GM21515 (cell line): ENCODE results near the gene TPCN2.

Source experiments
- ATAC-seq: cut with Tn5 transposase; IDR thresholded peaks from one replicate; pipeline ENCODE4 v1.9.1; 2021; ENCODE audit not compliant: unreplicated experiment

TPCN2 gene

GRCh38 chr11:69108559-69108958, 59.8 kb downstream of the TPCN2 start:
- ATAC-seq = no peak

DNA sequence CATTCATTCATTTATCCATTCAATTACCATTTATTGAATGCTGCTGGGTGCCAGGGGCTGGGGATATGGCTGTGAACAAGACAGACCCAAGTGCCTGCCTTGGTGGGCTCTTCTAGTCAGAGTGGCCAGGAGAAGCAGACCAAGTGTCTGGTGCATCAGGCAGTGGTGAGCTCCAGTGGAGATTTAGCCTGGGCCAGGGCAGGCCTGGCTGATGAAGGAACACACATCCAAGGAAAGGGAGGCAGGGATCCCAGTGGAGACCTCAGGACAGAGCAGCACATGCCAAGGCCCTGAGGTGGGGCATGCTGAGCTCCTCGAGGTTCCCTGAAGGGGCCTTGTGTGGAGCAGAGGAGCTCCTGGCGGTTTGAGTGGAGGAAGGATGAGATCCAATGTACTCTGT, 60.4 kb downstream of the TPCN2 start:
- no peak for ATAC-seq

GRCh38 chr11:69110451-69110850, 61.7 kb downstream of the TPCN2 start:
- no peak for ATAC-seq

DNA sequence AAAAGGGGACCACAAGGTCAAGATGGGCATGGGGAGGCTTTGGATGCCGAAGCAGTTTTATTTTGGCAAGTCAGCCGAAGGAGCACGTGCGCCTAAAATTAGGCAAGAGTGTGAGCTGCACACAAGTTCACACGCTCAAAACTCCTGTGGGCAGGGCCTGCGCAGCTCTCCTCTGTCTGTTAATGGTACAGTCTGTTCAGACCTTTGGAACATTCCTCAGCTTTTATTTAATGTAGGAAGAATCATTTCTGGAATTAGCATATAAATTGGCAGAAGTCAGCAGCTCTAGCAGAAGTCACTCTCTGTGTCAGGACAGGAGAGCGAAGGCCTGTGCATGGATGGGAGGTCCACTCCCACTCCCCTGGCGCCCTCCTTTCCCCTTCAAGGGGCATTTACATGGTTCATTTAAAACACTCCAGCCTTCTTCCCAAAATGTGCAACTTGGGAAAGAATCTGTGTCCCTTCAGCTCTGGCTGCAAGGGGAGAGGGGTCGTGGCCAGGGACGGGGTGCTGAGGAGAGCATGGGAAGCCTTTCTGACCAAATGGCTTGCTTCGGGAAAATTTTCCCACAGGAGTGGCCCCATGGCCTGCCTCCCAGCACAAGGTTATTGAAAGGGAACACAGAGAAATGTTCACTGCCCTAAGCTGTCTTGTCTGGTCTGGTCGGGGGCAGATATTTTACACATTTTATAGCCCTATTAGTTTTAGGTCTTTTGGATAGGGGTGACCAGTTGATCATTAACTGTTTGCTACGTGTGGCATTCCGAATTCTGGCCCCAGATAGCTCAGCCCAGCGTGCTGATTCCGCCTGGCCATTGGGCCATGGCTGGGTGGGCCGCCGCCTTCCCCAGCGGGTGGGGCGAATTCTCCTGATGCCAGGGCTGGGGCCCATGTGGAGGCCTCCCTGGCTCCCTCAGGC, 63.2 kb downstream of the TPCN2 start:
- ATAC-seq = no peak

DNA sequence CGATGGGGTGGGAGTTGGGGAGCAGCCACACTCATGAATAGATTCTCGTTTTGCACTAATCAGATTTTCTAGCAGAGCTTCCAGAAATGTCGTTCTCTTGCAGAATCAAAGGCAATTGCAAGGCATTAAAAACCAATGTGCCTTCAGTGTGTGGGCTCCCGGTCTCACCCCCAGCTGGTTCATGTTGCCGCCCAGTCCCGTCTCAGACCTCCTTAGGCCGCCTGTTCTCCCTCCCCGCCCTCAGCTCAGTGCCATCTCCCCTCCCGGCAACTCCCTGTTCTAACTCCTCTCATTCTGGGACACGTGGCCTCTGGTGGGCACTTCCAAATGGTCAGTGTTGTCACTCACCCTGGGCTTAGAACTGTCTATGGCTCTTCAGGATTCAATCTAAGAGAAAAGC, 64.5 kb downstream of the TPCN2 start:
- no peak for ATAC-seq

DNA sequence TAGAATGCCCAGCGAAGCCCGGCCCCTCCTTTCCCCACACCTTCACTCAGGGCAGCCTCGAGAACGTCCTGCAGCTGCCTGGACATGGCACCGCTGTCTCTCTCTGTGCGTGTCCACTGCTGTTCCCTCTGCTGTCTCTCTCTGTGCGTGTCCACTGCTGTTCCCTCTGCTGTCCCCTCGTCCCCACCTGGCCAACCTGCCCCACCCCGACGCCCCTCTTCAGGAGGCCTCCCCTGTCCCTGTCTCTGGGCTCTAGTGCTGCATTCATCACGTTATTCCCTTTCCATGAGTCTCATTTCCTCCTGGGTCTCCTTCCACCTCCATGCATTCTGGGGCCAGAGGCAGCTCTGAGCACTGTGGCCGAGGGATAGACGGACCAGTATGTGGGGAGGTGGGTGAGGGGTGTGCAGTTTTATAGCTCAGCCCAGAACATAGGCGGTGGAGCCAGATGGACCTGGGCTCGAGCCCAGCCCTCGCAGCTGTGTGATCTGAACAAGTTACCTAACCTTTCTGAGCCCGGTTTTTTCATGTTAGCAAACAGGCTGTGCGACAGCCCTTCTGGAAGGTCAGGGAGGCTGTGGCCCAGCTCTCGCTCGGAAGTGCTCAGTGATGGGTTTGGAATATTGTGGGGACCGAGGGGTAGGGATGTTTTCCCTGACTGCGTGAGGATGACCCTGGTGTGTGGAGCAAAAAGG, 65.1 kb downstream of the TPCN2 start:
- ATAC-seq = no peak

GRCh38 chr11:69114362-69114761, 65.6 kb downstream of the TPCN2 start:
- ATAC-seq = no peak

DNA sequence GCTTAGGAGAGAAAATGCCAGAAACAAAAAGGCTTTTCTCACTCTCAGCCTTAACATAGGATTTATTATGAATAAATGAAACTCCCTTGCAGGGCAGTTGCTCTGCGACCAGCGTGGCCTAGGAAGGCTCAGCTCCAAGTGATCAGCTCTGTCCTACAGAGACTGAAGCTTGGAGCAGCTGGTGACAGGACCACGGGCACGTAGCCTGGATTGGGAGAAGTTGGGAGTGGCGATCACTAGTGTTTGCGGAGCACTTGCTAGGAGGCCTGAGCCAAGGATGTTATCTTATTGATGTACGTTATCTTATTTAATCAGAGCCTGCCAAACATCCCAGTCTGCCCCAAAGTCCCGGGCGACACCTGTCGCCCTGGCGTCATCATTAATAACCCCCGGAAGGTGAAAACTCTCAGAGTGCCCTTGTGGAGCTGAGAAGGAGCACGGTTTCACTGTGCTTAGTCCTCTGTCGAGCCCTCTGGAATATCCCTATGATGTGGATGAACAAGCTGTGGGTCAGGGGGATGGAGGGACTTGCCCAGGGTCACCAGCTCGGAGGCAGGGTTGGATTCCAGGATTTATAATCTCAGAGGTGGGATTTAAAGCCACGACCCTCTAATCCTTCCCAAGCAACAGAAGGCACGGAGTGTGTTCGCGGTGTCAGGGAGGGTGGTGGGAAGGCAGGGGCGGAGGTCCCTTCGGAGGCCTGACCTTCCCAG, 66.2 kb downstream of the TPCN2 start:
- ATAC-seq = no peak

DNA sequence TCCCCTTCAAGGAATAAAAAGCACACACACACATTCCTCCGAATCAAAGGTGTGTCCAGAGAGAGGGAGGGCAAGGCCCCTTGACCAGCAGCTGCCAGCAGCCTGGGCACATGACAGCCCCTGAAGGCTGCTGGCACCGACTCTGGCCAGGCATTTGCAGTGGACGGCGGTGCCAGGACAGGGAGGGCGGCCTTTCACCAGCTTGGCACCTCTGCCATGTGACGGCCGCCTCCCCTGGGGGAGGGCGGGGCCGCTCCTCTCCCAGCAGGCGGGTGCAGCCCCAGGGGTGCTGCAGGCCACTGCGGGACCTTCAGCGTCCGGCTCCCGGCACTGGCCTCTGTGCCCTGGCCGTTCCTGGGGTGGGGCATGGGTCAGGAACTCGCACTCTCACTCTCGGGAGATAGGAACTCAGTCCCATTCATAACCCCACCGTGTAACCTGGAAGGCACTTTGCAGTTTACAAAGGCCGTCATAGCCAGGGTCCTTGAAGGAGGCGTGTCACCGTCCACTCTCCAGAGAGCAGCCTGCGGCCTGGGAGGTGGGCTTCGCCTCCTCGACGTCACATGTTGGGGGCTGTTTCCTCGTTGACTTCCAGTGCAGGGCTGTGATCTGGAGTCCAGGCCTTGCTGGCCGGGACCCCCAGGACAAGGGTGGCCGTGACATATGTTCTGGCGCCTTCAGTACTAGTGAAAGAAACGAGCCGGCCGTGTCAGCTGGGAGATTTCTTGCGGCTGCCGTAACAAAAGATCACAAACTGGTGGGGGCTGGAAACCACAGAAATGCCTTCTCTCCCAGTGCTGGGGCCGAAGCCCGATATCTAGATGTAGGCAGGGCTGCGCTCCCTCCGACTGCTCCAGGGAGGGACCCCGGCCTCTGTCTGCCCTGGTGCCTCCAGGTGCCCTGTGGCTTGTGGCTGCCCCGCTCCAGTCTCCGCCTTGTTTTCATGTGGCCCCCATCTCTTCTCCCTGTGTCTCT, 67.1 kb downstream of the TPCN2 start:
- no peak for ATAC-seq

DNA sequence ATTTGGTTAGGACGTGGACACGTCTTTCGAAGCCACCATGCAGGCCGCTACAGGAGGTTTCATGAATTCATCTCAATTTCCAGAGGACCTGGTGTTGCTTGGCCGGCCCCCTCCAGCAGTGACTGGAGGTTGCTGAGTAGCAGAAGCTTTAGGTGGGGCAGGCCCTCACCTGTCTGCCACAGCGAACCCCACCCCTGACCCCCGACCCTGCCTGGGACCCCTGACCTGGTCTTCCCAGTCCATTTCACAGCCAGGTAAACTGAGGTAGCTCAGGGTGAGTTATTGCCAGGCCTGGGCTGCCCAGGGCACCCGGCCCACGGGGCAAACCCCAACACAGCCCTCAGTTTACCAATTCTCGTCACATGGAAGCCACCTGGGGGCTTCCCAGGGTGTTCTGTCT, 67.9 kb downstream of the TPCN2 start:
- ATAC-seq = no peak

DNA sequence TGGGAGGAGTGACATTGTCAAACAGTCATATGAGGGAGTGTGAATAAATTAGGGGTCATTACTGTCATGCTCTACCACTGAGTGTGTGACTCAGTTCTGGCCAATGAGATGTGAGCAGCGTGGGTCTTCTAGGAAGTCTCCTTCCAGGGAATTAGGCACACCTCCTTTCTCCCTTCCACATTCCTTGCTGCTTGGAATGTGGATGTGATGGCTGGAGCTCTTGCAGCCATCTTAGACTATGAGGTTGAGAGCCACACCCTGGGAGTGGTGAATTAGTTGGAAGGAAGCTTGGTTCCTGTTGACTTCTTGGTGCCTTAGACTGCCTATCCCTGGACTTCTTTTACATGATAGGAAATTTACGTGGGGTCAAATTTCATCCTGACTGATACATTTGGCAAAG, 70.5 kb downstream of the TPCN2 start:
- no peak for ATAC-seq

GRCh38 chr11:69120096-69120875, 71.6 kb downstream of the TPCN2 start:
- ATAC-seq = no peak

DNA sequence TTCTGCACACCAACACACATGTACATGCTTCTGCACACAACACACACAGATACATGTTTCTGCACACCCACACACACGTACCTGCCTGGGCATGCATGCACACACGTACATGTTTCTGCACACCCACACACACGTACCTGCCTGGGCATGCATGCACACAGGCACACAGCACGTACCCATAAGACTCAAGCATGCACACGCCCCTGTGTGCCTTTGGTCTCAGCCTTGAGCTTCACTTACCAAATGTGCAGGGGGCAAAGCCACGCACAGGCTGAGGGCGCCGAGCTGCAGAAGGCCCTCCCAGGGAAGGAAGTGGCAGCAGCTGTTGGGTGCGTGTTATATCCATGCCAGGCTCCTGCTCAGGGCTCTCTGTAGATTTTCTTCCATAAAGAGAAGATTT, 72.3 kb downstream of the TPCN2 start:
- no peak for ATAC-seq

- no peak for ATAC-seq
These were observed 73.0 kb downstream of the TPCN2 start for GRCh38 chr11:69121621-69122325.

DNA sequence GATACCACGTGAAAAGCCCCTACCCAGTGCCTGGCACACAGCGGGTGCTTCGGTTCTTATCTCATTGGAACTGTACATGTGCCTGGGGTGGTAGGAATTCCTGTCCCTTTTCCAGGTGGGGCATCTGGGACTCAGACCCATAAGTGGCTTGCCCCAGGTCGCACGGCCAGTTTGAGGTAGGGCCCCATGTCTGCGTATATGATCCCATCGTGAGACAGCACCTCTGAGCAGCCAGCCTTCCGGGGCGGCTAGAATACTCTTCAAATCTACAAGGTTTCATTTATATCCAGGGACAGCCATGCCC, 73.5 kb downstream of the TPCN2 start:
- ATAC-seq = no peak

- ATAC-seq = no peak
These were observed 74.1 kb downstream of the TPCN2 start for GRCh38 chr11:69122630-69123431.

DNA sequence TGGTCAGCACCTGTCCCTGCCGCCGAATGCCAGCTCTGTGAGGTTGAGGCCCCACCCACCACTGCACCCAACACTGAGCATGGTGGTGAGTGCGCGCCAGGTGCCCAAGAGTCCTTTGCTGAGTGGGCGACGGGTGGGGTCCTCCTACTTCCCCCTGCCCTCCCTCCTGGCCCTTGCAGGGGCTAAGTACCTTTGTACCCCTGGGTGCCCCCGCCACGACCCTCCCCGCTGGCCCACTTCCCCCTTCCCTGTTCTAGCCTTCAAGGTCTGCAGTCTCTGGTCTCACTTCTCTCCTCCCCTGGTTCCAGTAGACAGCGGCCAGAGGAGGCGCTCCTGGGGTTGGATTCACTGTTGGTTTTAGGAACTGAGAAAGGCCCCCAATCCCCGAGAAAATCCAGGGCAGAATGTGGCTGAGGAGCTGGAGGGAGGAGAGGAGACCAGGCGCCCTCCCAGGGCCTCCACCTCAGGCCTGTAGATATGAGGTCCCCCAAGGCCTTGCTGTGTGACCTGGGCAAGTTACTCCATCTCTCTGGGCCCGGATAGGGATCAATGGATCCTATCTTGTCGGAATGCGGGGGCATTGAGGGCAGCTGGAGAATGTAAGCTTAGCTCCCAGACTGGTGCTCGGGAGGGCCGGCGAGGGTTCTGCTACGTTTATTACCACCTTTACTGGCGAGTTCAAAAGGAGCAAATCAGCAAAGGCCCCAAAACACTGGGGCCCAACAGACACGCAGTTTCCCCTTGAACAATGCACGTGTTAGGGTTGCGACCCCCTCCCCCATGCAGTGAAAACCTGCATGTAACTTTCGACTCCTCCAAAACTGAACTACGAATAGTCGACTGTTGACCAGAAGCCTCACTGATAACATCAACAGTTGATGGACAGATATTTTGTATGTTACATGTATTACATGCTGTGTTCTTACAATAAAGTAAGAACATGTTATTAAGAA, 75.1 kb downstream of the TPCN2 start:
- no peak for ATAC-seq
